ENCODE measurements around the gene RGS3. TPM values are rescaled to one million over a fixed set of nuclear protein-coding genes. Genes with fewer than 3 reads are reported as not detected.

The RGS3 gene
- total RNA-seq, 1 donor: 77.4 TPM

GRCh38 chr9:113522858-113523257 lies 59.3 kb downstream of the RGS3 start:
- H4K20me1 ChIP-seq (ENCODE audit: insufficient read depth, low read length): no peaks in the 10 kb centered on the region
- H3K4me3 ChIP-seq (ENCODE audit: insufficient read depth, low read length): no peak overlapping the region
- no peaks in the 10 kb centered on the region for H3K36me3 ChIP-seq (ENCODE audit: insufficient read depth, low read length)
- no peak for DNase-seq (ENCODE audit: insufficient read length, low spot score, missing footprints)
- H3K4me2 ChIP-seq (ENCODE audit: insufficient read depth, low read length): peak overlapping the region; percentile 50
- H3K9me3 ChIP-seq (ENCODE audit: low read depth, low read length): no peaks in the 10 kb centered on the region
- no peak for TF ChIP-seq CTCF (IDR thresholded peaks at IDR 0.05; ENCODE audit: extremely low read depth, low read depth, low read length)
- no peaks in the 10 kb centered on the region for H3K79me2 ChIP-seq (ENCODE audit: insufficient read depth, low read length)
- H3K27me3 ChIP-seq (ENCODE audit: insufficient read depth, low read length): no peaks in the 10 kb centered on the region
- no peak overlapping the region for H2AFZ ChIP-seq (ENCODE audit: low read length)
- H3K4me1 ChIP-seq (ENCODE audit: insufficient read depth, low read length): peaks cover 25% of the 10 kb centered on the region
- H3K27ac ChIP-seq (ENCODE audit: low read depth, low read length): no peak overlapping the region

GRCh38 chr9:113523421-113524141 lies 60.1 kb downstream of the RGS3 start:
- H2AFZ ChIP-seq (ENCODE audit: low read length): peak overlapping the region; percentile 72
- no peaks in the 10 kb centered on the region for H3K79me2 ChIP-seq (ENCODE audit: insufficient read depth, low read length)
- peak overlapping the region; percentile 39 for H3K4me3 ChIP-seq (ENCODE audit: insufficient read depth, low read length)
- H3K9me3 ChIP-seq (ENCODE audit: low read depth, low read length): no peaks in the 10 kb centered on the region
- H4K20me1 ChIP-seq (ENCODE audit: insufficient read depth, low read length): no peaks in the 10 kb centered on the region
- peaks cover 25% of the 10 kb centered on the region for H3K4me1 ChIP-seq (ENCODE audit: insufficient read depth, low read length)
- peak overlapping the region; percentile 50 for H3K4me2 ChIP-seq (ENCODE audit: insufficient read depth, low read length)
- H3K36me3 ChIP-seq (ENCODE audit: insufficient read depth, low read length): no peaks in the 10 kb centered on the region
- peak; percentile 91 for DNase-seq (ENCODE audit: insufficient read length, low spot score, missing footprints)
- H3K27ac ChIP-seq (ENCODE audit: low read depth, low read length): peak overlapping the region; percentile 13
- TF ChIP-seq CTCF (IDR thresholded peaks at IDR 0.05; ENCODE audit: extremely low read depth, low read depth, low read length): no peak
- H3K27me3 ChIP-seq (ENCODE audit: insufficient read depth, low read length): no peaks in the 10 kb centered on the region

GRCh38 chr9:113524468-113524867 lies 60.9 kb downstream of the RGS3 start:
- H3K9me3 ChIP-seq (ENCODE audit: low read depth, low read length): no peaks in the 10 kb centered on the region
- TF ChIP-seq CTCF (IDR thresholded peaks at IDR 0.05; ENCODE audit: extremely low read depth, low read depth, low read length): no peak
- H4K20me1 ChIP-seq (ENCODE audit: insufficient read depth, low read length): no peaks in the 10 kb centered on the region
- H3K36me3 ChIP-seq (ENCODE audit: insufficient read depth, low read length): no peaks in the 10 kb centered on the region
- H3K4me3 ChIP-seq (ENCODE audit: insufficient read depth, low read length): no peak overlapping the region
- H3K27me3 ChIP-seq (ENCODE audit: insufficient read depth, low read length): no peaks in the 10 kb centered on the region
- peak overlapping the region; percentile 72 for H2AFZ ChIP-seq (ENCODE audit: low read length)
- H3K4me2 ChIP-seq (ENCODE audit: insufficient read depth, low read length): peak overlapping the region; percentile 50
- H3K4me1 ChIP-seq (ENCODE audit: insufficient read depth, low read length): peaks cover 20% of the 10 kb centered on the region
- H3K79me2 ChIP-seq (ENCODE audit: insufficient read depth, low read length): no peaks in the 10 kb centered on the region
- DNase-seq (ENCODE audit: insufficient read length, low spot score, missing footprints): no peak
- H3K27ac ChIP-seq (ENCODE audit: low read depth, low read length): no peak overlapping the region

GRCh38 chr9:113525205-113525604 lies 61.7 kb downstream of the RGS3 start:
- H3K4me3 ChIP-seq (ENCODE audit: insufficient read depth, low read length): no peak overlapping the region
- no peak overlapping the region for H3K4me2 ChIP-seq (ENCODE audit: insufficient read depth, low read length)

More at GRCh38 chr9:113525205-113525604, 61.7 kb downstream of the RGS3 start:
- H3K36me3 ChIP-seq (ENCODE audit: insufficient read depth, low read length): no peaks in the 10 kb centered on the region
- H2AFZ ChIP-seq (ENCODE audit: low read length): no peak overlapping the region
- peaks cover 15% of the 10 kb centered on the region for H3K4me1 ChIP-seq (ENCODE audit: insufficient read depth, low read length)
- no peaks in the 10 kb centered on the region for H4K20me1 ChIP-seq (ENCODE audit: insufficient read depth, low read length)
- TF ChIP-seq CTCF (IDR thresholded peaks at IDR 0.05; ENCODE audit: extremely low read depth, low read depth, low read length): no peak
- H3K79me2 ChIP-seq (ENCODE audit: insufficient read depth, low read length): no peaks in the 10 kb centered on the region
- H3K9me3 ChIP-seq (ENCODE audit: low read depth, low read length): no peaks in the 10 kb centered on the region
- H3K27ac ChIP-seq (ENCODE audit: low read depth, low read length): no peak overlapping the region
- no peak for DNase-seq (ENCODE audit: insufficient read length, low spot score, missing footprints)
- H3K27me3 ChIP-seq (ENCODE audit: insufficient read depth, low read length): no peaks in the 10 kb centered on the region

Measured in osteoblast (primary cell).